PFSK-1 (cell line): ENCODE measurements around the gene FOXB1. TPM values are rescaled to one million over a fixed set of nuclear protein-coding genes. Genes with fewer than 3 reads are reported as not detected.

ENCODE experiments used
- FOXP2 ChIP-seq: optimal IDR thresholded peaks from 2 replicates; pipeline ENCODE3; 2011; ENCODE audit warnings: borderline replicate concordance, control low read depth, inconsistent platforms; ENCODE audit not compliant: insufficient read depth; ENCODE audit errors: extremely low read length, extremely low read depth
- POLR2AphosphoS5 ChIP-seq: IDR thresholded peaks from 2 replicates; pipeline ENCODE4 v1.6.1; 2012; ENCODE audit warnings: low read depth, mild to moderate bottlenecking, control low read depth, low read length, moderate library complexity
- REST ChIP-seq, 2 experiments: IDR thresholded peaks; 2 replicates each; pipeline versions ENCODE4 v1.6.1 to v1.8.0; 2011 to 2012; ENCODE audit warnings: low read depth in 2 of 2, low read length in 2 of 2, control low read depth in 1 of 2, inconsistent platforms in 1 of 2, mild to moderate bottlenecking in 1 of 2, moderate library complexity in 1 of 2; ENCODE audit not compliant: insufficient read depth in 1 of 2
- SIN3A ChIP-seq: IDR thresholded peaks from 2 replicates; pipeline ENCODE4 v1.6.1; 2012; ENCODE audit warnings: mild to moderate bottlenecking, low read length, moderate library complexity, borderline replicate concordance; ENCODE audit not compliant: insufficient read depth
- TAF1 ChIP-seq: IDR thresholded peaks from 2 replicates; pipeline ENCODE4 v1.6.1; 2012; ENCODE audit warnings: low read length, control low read depth, borderline replicate concordance; ENCODE audit not compliant: insufficient read depth
- polyA plus RNA-seq: library from polyadenylated mRNA; unstranded; fragments of >200 nt; gene quantifications from one replicate; pipeline ENCODE4 v1.2.1, GENCODE V29; 2012; ENCODE audit warnings: low read depth, missing spikeins; ENCODE audit not compliant: insufficient read length

FOXB1 gene
- not detected for polyA plus RNA-seq

GRCh38 chr15:60004009-60004845 lies at the start of gene FOXB1:
FOXB1 (plus strand) TSS chr15:60004311; CDS start chr15:60004964, 653 bp downstream.
- TF ChIP-seq REST (IDR thresholded peaks at IDR 0.05; ENCODE audit: insufficient read depth in 1 of 2, low read depth in 2 of 2, low read length in 2 of 2) (no peak), TAF1 (no peak), FOXP2 (no peak)

- TF ChIP-seq SIN3A, result no peak
- no peak for TF ChIP-seq REST (IDR thresholded peaks at IDR 0.05; ENCODE audit: insufficient read depth in 1 of 2, low read depth in 2 of 2, low read length in 2 of 2)
- TF ChIP-seq FOXP2, result no peak
- TF ChIP-seq TAF1, result no peak
- no peak for TF ChIP-seq POLR2AphosphoS5
These were observed 45.8 kb upstream of the FOXB1 start for GRCh38 chr15:59958288-59958687.

GRCh38 chr15:59960318-59960717 lies 43.8 kb upstream of the FOXB1 start:
- TF ChIP-seq POLR2AphosphoS5 (no peak), REST (IDR thresholded peaks at IDR 0.05; ENCODE audit: insufficient read depth in 1 of 2, low read depth in 2 of 2, low read length in 2 of 2) (no peak), TAF1 (no peak), SIN3A (no peak), FOXP2 (no peak)

- no peak for TF ChIP-seq TAF1
- TF ChIP-seq POLR2AphosphoS5, result no peak
- no peak for TF ChIP-seq REST (IDR thresholded peaks at IDR 0.05; ENCODE audit: insufficient read depth in 1 of 2, low read depth in 2 of 2, low read length in 2 of 2)
- TF ChIP-seq SIN3A, result no peak
- no peak for TF ChIP-seq FOXP2
These were observed 40.8 kb upstream of the FOXB1 start for GRCh38 chr15:59963322-59963721.
